Superior temporal gyrus (tissue), 1 donor: ENCODE measurements around the gene CCNL1.
"Not testable (repeated sequence)": the region's sequence is repeated elsewhere in the genome, so short reads cannot be mapped to it uniquely, and the experiment has no call there.

Source experiments
- DNase-seq: peaks from one replicate; pipeline ENCODE4 v3.0.0-alpha.2; 2016; ENCODE audit errors: extremely low spot score

Gene CCNL1

GRCh38 chr3:157159762-157160657 is at the start of gene CCNL1:
Gene CCNL1, minus strand, starts transcription at chr3:157160147. Its CDS starts 53 bp downstream, at chr3:157160094.
- DNase-seq, result peak; percentile 98

- no peak for DNase-seq
Observed at GRCh38 chr3:157204880-157205279, 44.9 kb upstream of the CCNL1 start.

- peak; percentile 85 for DNase-seq
Observed at GRCh38 chr3:157204431-157204830, 44.5 kb upstream of the CCNL1 start.

GRCh38 chr3:157201648-157202278 is 41.8 kb upstream of the CCNL1 start:
- peak; percentile 85 for DNase-seq

GRCh38 chr3:157199841-157200240 is 39.9 kb upstream of the CCNL1 start:
- no peak for DNase-seq

- DNase-seq, result no peak
Observed at GRCh38 chr3:157195965-157196364, 36.0 kb upstream of the CCNL1 start.

GRCh38 chr3:157191149-157191548 is 31.2 kb upstream of the CCNL1 start:
- not testable (repeated sequence) for DNase-seq

- no peak for DNase-seq
Observed at GRCh38 chr3:157190380-157190872, 30.5 kb upstream of the CCNL1 start.

- DNase-seq, result no peak
Observed at GRCh38 chr3:157188391-157188790, 28.4 kb upstream of the CCNL1 start.

- DNase-seq, result no peak
Observed at GRCh38 chr3:157182879-157183278, 22.9 kb upstream of the CCNL1 start.

GRCh38 chr3:157180262-157180661 is 20.3 kb upstream of the CCNL1 start:
- no peak for DNase-seq

GRCh38 chr3:157179365-157179803 is 19.4 kb upstream of the CCNL1 start:
- no peak for DNase-seq

- DNase-seq, result not testable (repeated sequence)
Observed at GRCh38 chr3:157178503-157179364, 18.8 kb upstream of the CCNL1 start.

GRCh38 chr3:157177801-157178453 is 18.0 kb upstream of the CCNL1 start:
- not testable (repeated sequence) for DNase-seq

GRCh38 chr3:157176934-157177333 is 17.0 kb upstream of the CCNL1 start:
- DNase-seq, result no peak

GRCh38 chr3:157175691-157176507 is 16.0 kb upstream of the CCNL1 start:
- no peak for DNase-seq

- peak; percentile 99 for DNase-seq
Observed at GRCh38 chr3:157174649-157175498, 14.9 kb upstream of the CCNL1 start.

GRCh38 chr3:157174290-157174648 is 14.3 kb upstream of the CCNL1 start:
- no peak for DNase-seq

GRCh38 chr3:157173343-157173742 is 13.4 kb upstream of the CCNL1 start:
- DNase-seq, result not testable (repeated sequence)
